ENCODE data around the gene SDR42E1. TPM values are rescaled to one million over a fixed set of nuclear protein-coding genes. Genes with fewer than 3 reads are reported as not detected.

SDR42E1 gene
- total and polyA plus RNA-seq, 2 of the 13 experiments (the other 11 are each of a cell fraction or from before 2014, with no cell fraction given), result 0.01 to 0.13 TPM

GRCh38 chr16:82055728-82056549 is 44.7 kb upstream of the SDR42E1 start (continued):
- TF ChIP-seq REPIN1 (CRISPR knock-in tag; IDR thresholded peaks at IDR 0.05; ENCODE audit: borderline replicate concordance, low read depth), result no peak
- no peak for TF ChIP-seq ZNF224 (CRISPR knock-in tag; IDR thresholded peaks at IDR 0.05)
- TF ChIP-seq ZNF275 (CRISPR knock-in tag; IDR thresholded peaks at IDR 0.05; ENCODE audit: borderline replicate concordance), result no peak
- TF ChIP-seq SRF (IDR thresholded peaks at IDR 0.05; ENCODE audit: low read depth, low read length), result no peak
- TF ChIP-seq DRAP1 (CRISPR knock-in tag; IDR thresholded peaks at IDR 0.05), result no peak
- no peak for TF ChIP-seq NR1H2 (CRISPR knock-in tag; IDR thresholded peaks at IDR 0.05; ENCODE audit: borderline replicate concordance, low read depth)
- TF ChIP-seq FLYWCH1 (CRISPR knock-in tag; IDR thresholded peaks at IDR 0.05), result no peak
- TF ChIP-seq SP2 (CRISPR knock-in tag; IDR thresholded peaks at IDR 0.05), result no peak
- no peak for TF ChIP-seq ZHX2 (IDR thresholded peaks at IDR 0.05; ENCODE audit: low read depth)
- no peak; the same call in 1 of the 2 replicates for TF ChIP-seq ZHX2 (CRISPR knock-in tag; IDR thresholded peaks at IDR 0.05; ENCODE audit: borderline replicate concordance)
- TF ChIP-seq REST (IDR thresholded peaks at IDR 0.05; ENCODE audit: borderline replicate concordance in 1 of 2, low read depth in 1 of 2, low read length in 2 of 2), result no peak
- TF ChIP-seq MBD4 (IDR thresholded peaks at IDR 0.05; ENCODE audit: borderline replicate concordance, low read length), result no peak
- no peak for TF ChIP-seq MTERF4 (CRISPR knock-in tag; IDR thresholded peaks at IDR 0.05)
- TF ChIP-seq MYC (CRISPR knock-in tag; IDR thresholded peaks at IDR 0.05; ENCODE audit: borderline replicate concordance), result no peak
- no peak for TF ChIP-seq ZNF160 (CRISPR knock-in tag; IDR thresholded peaks at IDR 0.05)
- no peak for TF ChIP-seq ZNF296 (CRISPR knock-in tag; conservative IDR thresholded peaks at IDR 0.05)
